Peyer's patch (tissue), 4 donors: Measurements from ENCODE around the gene MMP21. TPM values are rescaled to one million over a fixed set of nuclear protein-coding genes. Genes with fewer than 3 reads are reported as not detected.

Experiments used
- DNase-seq, 3 donors: peaks; one replicate each; pipeline ENCODE4 v3.0.0-alpha.2; 2017 to 2019
- H3K27ac ChIP-seq, 4 donors: fragments of 200-600 bp; sonication (generic); one replicate each; pipeline ENCODE4 v1.5.1; 2016 to 2019
- H3K27me3 ChIP-seq, 2 donors: fragments of 200-600 bp; sonication (generic); one replicate each; pipeline ENCODE4 v1.5.1; 2019
- H3K36me3 ChIP-seq, 3 donors: fragments of 200-600 bp; sonication (generic); one replicate each; pipeline ENCODE4 v1.5.1; 2016 to 2019
- H3K4me1 ChIP-seq, 4 donors: fragments of 200-600 bp; sonication (generic); one replicate each; pipeline ENCODE4 v1.5.1; 2016 to 2019
- H3K4me3 ChIP-seq, 4 donors: fragments of 200-600 bp; sonication (generic); 1 replicate in 3 of 4; 2 replicates in 1 of 4; pipeline ENCODE4 v1.5.1; 2016 to 2019; ENCODE audit warnings: mild to moderate bottlenecking in 1 of 4
- H3K9me3 ChIP-seq, 4 donors: fragments of 200-600 bp; sonication (generic); one replicate each; pipeline ENCODE4 v1.5.1; 2016 to 2019; ENCODE audit warnings: mild to moderate bottlenecking in 1 of 4
- CTCF ChIP-seq, 6 experiments: fragments of 450-650 bp in 4 of 6; fragments of 200-600 bp in 2 of 6; sonication (generic) in 1 of 6; IDR thresholded peaks; one replicate each; pipeline ENCODE4 v1.5.1; 2017 to 2019; ENCODE audit warnings: antibody characterized with exemption in 6 of 6, mild to moderate bottlenecking in 3 of 6, moderate library complexity in 1 of 6
- POLR2A ChIP-seq, 2 donors: fragments of 450-650 bp; IDR thresholded peaks; one replicate each; pipeline ENCODE4 v1.5.1; 2017; ENCODE audit warnings: antibody characterized with exemption in 2 of 2, mild to moderate bottlenecking in 2 of 2, moderate library complexity in 2 of 2
- total RNA-seq, 4 donors: library from RNA; depleted of rRNA; stranded (reverse); fragments of >200 nt; gene quantifications; one replicate each; pipeline ENCODE4 v1.1.0, GENCODE V29; 2016

The MMP21 gene
- total RNA-seq = 1 to 10 TPM in 2 of 4 donors, not detected in 2; 1.2 to 2.5 TPM

GRCh38 chr10:125775491-125776106 lies at the start of gene MMP21:
TSS of gene MMP21 (minus strand) at chr10:125775821. CDS start at chr10:125775821, 0 bp downstream.
- DNase-seq = no peak
- no peaks in the 10 kb centered on the region for H3K9me3 ChIP-seq
- no peak within 1 kb of the TSS for H3K27ac ChIP-seq
- no peaks in the 10 kb centered on the region for H3K4me1 ChIP-seq
- no peaks in the 10 kb centered on the region for H3K36me3 ChIP-seq
- TF ChIP-seq POLR2A (IDR thresholded peaks at IDR 0.05) (no peak), CTCF (IDR thresholded peaks at IDR 0.05) (no peak)
- no peak within 1 kb of the TSS for H3K4me3 ChIP-seq
- H3K27me3 ChIP-seq = no peaks in the 10 kb centered on the region

GRCh38 chr10:125824736-125825135 lies 49.1 kb upstream of the MMP21 start:
- Histone ChIP-seq H3K27ac (no peak overlapping the region), H3K4me1 (peaks cover 0 to 23% (median 9%) of the 10 kb centered on the region in 4 donors), H3K36me3 (peaks cover 0 to 32% (median 0%) of the 10 kb centered on the region in 3 donors), H3K27me3 (no peaks in the 10 kb centered on the region), H3K4me3 (peak overlapping the region in 2 of 4 donors; percentile 86 to 95), H3K9me3 (no peaks in the 10 kb centered on the region)
- no peak for DNase-seq
- TF ChIP-seq CTCF (IDR thresholded peaks at IDR 0.05) = no peak
- no peak for TF ChIP-seq POLR2A (IDR thresholded peaks at IDR 0.05)

- TF ChIP-seq POLR2A (IDR thresholded peaks at IDR 0.05) = peak in 1 of 2 donors; percentile 1
- TF ChIP-seq CTCF (IDR thresholded peaks at IDR 0.05) = no peak
- peak overlapping the region; percentile 86 to 99 (median 92) for H3K4me3 ChIP-seq
- no peaks in the 10 kb centered on the region for H3K9me3 ChIP-seq
- peaks cover 0 to 22% (median 0%) of the 10 kb centered on the region in 3 donors for H3K36me3 ChIP-seq
- peaks cover 0 to 23% (median 9%) of the 10 kb centered on the region in 4 donors for H3K4me1 ChIP-seq
- peak overlapping the region; percentile 75 to 89 (median 85) for H3K27ac ChIP-seq
- DNase-seq = no peak
- H3K27me3 ChIP-seq = no peaks in the 10 kb centered on the region
Measured at GRCh38 chr10:125823663-125824251, 48.1 kb upstream of the MMP21 start.

GRCh38 chr10:125822878-125823662 lies 47.4 kb upstream of the MMP21 start, which contains the start of the genes BCCIP and UROS:
TSS of gene BCCIP (plus strand) at chr10:125823546. CDS start at chr10:125823558, 12 bp downstream.
TSS of gene UROS (minus strand) at chr10:125823258. CDS start at chr10:125816499, 6,759 bp downstream.
- H3K4me1 ChIP-seq = peaks cover 0 to 23% (median 9%) of the 10 kb centered on the region in 4 donors
- peak within 1 kb of the TSS; percentile 75 to 89 (median 85) for H3K27ac ChIP-seq
- peak; percentile 89 to 96 (median 93) for DNase-seq
- no peaks in the 10 kb centered on the region for H3K27me3 ChIP-seq
- TF ChIP-seq CTCF (IDR thresholded peaks at IDR 0.05) (no peak), POLR2A (IDR thresholded peaks at IDR 0.05) (peak; percentile 30 to 44)
- no peaks in the 10 kb centered on the region for H3K9me3 ChIP-seq
- H3K36me3 ChIP-seq = peaks cover 0 to 15% (median 0%) of the 10 kb centered on the region in 3 donors
- peak within 1 kb of the TSS; percentile 86 to 99 (median 92) for H3K4me3 ChIP-seq

- Histone ChIP-seq H3K4me3 (no peak overlapping the region), H3K9me3 (no peaks in the 10 kb centered on the region), H3K36me3 (peaks cover 0 to 4% (median 0%) of the 10 kb centered on the region in 3 donors), H3K4me1 (peaks cover 0 to 23% (median 9%) of the 10 kb centered on the region in 4 donors), H3K27ac (no peak overlapping the region), H3K27me3 (no peaks in the 10 kb centered on the region)
- no peak for DNase-seq
- TF ChIP-seq POLR2A (IDR thresholded peaks at IDR 0.05) (no peak), CTCF (IDR thresholded peaks at IDR 0.05) (no peak)
Measured at GRCh38 chr10:125820701-125821100, 45.1 kb upstream of the MMP21 start.
